HG03060 (cell line): ENCODE measurements around the gene FAAP20.

Experiments used
- ATAC-seq: cut with Tn5 transposase; IDR thresholded peaks from one replicate; pipeline ENCODE4 v1.9.1; 2021; ENCODE audit warnings: low read depth, moderate number of reproducible peaks; ENCODE audit not compliant: unreplicated experiment

The FAAP20 gene

GRCh38 chr1:2197707-2198165, 3.2 kb upstream of the FAAP20 start:
- ATAC-seq = no peak

DNA sequence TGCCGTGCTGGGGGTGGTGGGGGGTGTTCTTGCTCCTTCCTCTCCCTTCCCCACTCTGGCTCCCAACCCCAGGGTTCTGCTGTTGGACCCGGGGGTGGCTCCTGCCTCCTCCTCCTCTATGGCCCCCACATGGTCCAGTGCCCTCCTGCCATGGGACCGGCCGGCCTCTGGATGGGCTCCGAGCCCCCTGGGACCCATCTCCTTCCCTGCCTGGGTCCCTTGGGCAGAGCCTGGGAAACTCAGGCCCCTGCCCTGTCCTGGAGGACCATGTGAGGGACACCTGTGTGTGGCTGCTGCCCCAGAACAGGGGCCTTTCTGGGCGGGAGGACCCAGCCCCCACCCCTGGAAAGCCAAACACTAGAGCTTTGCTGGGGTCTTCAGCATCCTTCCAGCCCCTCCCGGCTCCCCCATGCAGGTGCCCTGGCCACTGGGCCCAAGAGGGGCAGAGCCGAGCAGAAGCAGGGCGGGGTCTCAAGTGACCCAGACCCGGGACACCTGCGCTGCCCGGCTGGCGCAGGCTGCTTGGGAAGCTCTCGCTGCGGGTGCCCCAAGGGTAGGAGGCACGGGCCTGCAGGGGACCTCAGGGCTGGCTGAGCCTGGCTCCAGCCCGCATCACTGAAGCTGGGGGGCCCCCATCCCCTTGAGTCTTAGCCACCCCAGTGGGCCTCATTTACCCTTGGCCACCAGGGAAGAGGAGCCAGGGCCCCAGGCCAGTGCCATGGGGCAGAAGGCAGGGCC, 2.5 kb upstream of the FAAP20 start:
- no peak for ATAC-seq

DNA sequence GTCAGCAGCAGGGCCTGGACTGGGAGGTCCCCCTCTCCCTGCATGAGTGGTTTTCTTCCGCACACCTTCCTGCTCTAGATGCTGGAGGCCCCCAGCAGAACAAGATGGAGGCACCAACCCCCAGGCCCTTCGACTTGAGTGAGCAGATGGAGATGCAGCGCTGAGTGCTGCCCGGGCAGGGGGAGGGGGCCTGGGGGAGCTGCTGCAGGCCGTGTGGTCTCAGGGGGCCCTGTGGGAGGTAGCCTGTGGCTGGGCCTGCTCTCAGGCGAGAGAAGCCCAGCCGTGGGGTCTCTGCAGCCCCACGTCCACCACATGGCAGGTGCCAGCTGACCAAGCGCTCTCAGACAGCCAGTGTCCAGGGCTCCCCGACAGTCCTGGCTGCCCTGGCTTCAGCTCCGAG, 1.2 kb upstream of the FAAP20 start:
- ATAC-seq = no peak

GRCh38 chr1:2194898-2195673, 514 bp upstream of the FAAP20 start:
- peak; percentile 35 for ATAC-seq

DNA sequence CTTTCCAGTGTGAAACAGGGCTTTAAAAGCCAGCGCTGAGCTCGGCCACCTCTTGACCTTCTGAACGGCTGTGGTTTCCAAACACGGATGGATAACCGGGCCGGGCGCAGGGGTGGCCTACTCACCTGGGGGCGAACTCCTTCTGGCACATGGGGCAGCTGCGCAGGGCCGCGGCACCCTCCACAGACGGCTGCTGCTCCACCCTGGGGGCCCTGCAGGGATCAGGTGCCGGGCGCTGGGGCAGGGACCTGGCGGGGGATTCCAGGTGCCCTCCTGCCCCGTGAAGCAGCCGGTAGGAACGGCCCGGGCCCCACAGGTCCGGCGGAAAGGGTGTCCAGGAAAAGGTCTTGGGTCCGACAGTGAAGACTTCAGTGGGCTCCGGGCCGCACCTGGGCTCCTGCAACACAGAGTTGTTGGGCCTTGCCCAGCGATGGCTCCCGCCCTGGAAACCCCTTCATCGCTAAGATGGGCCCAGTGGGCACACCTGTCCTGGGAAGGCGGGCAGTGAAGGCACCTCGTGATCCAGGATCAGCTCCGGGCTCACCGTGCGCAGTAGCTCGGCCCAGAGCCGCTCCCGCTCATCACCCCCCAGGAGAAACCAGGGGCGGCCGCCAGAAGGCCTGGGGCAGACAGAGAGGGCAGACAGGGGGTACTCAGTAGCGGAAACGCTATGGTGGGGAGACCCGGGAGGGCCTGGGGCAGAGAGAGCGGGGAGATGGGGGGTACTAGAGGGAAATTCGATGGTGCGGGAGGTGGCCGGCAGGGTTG, 874 bp downstream of the FAAP20 start:
- ATAC-seq = no peak

- no peak for ATAC-seq
These were observed 2.3 kb downstream of the FAAP20 start for GRCh38 chr1:2192031-2192995.

DNA sequence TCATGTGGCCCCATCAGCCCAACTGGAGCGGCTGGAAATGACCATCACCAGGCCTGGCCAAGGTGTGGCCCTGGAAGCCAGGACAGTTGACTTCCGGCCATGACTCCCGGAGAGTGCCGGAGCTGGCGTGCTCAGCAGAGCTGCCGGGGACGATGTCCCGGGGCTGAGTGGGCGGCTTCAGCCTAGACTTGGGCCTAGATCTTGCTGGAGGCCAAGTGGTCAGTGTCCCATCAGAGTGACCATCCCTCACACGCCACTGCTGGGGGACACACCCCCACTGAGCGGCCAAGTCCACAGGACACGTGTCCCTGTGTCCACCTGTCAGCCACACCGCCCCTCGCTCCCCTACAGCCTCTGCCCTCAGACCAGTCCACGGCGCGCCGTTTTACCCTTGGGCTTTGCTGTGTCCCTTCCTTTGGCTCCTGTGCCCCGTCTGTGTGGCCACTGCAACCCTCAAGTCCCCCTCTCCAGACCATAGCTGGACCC, 4.0 kb downstream of the FAAP20 start:
- ATAC-seq = no peak

DNA sequence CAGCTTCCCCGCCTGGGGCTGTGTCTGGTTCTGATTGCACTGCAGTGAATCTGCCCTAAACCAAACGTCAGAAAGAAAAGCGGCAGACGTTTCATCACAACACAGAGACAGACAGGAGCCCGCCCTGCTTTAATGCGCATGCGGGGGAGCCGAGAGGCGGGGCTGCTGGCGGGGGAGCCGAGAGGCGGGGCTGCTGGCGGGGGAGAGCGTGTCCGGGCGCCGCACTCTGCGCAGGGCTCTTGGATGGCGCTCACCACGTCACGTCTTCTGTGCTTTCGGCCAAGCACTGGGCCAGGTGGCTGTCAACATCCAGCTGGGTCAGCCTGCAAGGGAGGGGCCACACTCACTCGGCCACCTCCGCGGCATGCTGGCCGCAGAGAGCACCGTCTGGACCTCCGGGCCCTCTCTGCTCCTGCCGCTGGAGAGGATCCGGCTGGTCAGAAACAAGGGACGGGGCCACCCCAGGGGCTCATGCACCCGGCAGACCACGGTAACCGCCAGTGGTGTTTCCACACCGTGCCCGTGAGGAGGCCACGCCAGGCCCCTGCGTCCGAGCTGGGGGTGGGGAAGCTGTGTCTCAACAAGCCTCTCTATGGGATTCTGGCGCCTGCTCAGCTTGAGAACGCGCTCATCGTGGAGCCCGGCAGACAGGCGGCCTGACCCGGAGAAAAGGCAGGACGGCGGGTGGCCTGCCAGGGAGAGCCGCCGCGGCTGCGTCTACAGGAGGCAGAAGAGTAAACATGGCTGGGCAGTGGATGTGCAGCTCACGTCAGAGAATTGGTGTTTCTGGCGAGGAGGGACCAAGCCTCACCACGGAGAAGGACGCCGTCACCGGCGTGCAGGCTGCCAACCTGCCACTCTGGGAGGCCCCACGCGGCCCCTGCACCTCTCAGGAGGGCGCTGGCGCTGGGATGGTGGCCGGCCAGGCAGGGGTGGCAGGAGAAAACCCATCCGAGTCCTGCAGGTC, 4.8 kb downstream of the FAAP20 start:
- no peak for ATAC-seq

DNA sequence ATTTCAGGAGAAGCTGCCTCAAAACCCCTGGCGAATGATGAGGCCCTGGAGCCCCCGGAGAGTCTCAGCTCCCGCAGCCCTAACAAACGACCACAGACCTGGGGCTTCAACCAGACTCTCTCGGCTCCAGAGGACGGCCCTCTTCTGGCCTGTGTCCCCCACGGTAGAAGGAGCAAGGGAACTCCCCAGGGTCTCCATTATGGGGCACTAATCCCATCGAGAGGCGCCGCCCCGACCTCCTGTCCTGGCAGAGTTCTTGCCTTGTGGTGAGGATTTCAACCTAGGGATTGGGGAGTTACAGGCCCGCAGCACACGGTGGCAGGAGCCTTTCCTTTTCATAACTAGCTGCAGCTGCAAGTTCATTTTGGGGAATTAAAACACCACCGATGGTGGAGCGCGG, 6.2 kb downstream of the FAAP20 start:
- ATAC-seq = no peak

DNA sequence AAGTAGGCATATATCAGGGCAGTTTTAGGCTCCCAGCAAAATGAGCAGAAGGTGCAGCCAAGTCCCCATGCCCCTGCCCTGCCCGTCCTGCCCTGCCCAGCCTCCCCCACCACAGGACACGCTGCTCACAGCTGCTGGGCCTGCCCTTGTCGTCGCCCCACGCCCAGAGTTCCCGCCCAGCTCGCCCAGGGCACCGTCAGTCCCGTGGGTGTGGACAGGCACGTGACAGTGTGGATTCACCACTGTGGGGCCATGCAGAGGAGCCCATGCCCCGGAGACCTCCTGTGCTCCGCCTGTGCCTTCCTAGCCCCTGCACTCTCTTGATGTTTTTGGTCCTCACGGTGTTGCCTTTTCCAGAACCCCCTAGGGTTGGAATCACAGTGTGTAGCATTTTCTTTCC, 7.0 kb downstream of the FAAP20 start:
- ATAC-seq = no peak

- no peak for ATAC-seq
These were observed 7.7 kb downstream of the FAAP20 start for GRCh38 chr1:2186901-2187300.

DNA sequence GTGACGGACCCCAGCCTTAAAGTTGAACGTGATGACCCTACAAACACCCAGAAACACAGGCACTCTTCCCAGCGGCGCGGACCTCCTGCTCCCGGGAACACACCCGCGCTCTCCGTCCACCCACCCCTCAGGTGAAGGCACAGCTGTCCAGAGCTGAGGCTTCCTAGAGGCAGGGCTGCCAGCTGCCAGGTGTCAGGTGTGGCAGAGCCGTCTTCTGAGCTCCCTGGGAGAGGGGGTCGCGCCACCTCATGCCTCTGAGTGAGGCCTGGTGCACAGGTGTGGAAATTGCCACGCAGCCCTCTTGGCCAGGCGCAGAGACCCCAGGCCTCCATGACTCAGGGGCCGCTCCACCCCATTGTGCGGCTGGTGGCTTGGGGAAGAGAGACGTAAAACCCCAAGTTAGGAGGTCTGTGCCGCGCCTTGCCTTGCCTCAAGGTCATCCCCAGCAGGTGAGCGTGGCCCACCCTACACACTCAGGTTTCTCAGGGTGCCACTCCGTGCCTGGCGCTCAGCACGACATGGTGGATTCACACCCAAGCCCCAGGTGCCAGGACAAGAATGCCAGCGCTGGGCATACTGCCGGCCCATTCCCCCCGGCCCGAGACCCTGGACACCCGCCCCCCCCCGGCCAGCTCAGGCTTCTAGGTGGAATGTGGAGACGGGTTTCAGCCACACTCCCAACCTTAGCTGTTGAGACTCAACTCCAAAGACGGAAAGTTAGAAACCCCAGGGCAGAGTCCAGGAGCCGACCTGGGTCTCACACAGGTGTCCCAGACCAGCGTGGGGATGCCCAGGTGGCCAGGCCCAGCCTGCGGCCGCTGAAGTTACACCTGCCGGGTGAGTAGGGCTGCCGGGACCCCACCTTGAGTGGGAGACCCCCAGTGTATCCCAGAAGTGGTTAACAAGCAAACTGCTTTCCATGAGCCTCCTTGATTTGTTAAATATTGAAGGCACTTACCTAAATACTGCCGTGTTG, 8.4 kb downstream of the FAAP20 start:
- ATAC-seq = no peak

DNA sequence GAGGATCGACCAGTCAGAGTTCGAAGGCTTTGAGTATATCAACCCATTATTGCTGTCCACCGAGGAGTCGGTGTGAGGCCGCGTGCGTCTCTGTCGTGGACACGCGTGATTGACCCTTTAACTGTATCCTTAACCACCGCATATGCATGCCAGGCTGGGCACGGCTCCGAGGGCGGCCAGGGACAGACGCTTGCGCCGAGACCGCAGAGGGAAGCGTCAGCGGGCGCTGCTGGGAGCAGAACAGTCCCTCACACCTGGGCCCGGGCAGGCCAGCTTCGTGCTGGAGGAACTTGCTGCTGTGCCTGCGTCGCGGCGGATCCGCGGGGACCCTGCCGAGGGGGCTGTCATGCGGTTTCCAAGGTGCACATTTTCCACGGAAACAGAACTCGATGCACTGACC, 9.6 kb downstream of the FAAP20 start:
- no peak for ATAC-seq

DNA sequence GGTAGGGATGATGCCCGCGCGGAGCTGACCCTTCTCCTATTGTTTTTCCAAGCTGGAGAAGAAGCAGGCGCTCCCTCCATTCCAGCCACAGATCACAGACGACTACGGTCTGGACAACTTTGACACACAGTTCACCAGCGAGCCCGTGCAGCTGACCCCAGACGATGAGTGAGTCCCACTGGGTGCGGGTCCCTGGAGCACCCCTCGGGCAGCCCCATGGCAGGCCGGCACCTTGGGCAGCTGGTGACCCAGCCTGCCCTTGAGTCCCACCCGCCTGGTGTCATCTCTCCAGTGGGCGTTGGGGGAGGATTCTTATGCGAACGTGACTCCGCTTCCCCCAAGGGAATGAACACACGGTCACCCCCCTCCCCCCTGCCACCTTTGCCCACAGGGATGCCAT, 10.0 kb downstream of the FAAP20 start:
- ATAC-seq = no peak

GRCh38 chr1:2183937-2184334, 10.6 kb downstream of the FAAP20 start:
- ATAC-seq = no peak

GRCh38 chr1:2182376-2182775, 12.2 kb downstream of the FAAP20 start:
- no peak for ATAC-seq

DNA sequence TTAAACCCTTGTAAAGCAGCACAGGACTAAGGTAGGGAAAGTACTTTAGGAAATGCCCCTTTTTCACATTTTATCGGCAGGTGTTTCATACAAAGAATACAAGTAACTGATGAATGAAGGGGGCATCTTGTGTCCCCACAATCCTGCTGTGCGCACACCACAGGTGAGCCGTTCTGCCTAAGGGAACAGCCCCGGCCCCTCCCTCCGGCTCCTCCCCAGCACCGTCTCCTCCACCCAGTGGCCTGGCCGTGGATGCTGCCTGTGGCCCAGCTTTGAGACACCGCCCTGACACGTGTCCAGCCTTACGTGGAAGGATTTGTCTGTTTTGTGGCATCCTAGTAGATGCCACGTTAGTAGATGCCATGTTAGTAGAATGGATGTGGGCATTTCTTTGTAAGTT, 12.8 kb downstream of the FAAP20 start:
- ATAC-seq = no peak

- ATAC-seq = no peak
These were observed 13.3 kb downstream of the FAAP20 start for GRCh38 chr1:2181271-2181670.
